ENCODE measurements around the gene KIF26B. TPM values are rescaled to one million over a fixed set of nuclear protein-coding genes. Genes with fewer than 3 reads are reported as not detected.
A peak's percentile ranks its signal among the peaks of the same experiment; 100 is the strongest.
"Not testable (repeated sequence)": the region's sequence is repeated elsewhere in the genome, so short reads cannot be mapped to it uniquely, and the experiment has no call there.

Gene KIF26B
- polyA plus RNA-seq, 1 donor from 2014 or later = 6.3 TPM

GRCh38 chr1:245319094-245319493, 164.3 kb downstream of the KIF26B start:
- TF ChIP-seq CTCF (IDR thresholded peaks at IDR 0.05; ENCODE audit: poor library complexity, severe bottlenecking) = no peak
- H3K27ac ChIP-seq (ENCODE audit: low read length) = no peak overlapping the region
- no peaks in the 10 kb centered on the region for H3F3A ChIP-seq (ENCODE audit: insufficient read depth, low read length, poor library complexity, severe bottlenecking)
- no peak overlapping the region for H2AFZ ChIP-seq (ENCODE audit: low read depth, low read length)
- no peaks in the 10 kb centered on the region for H3K36me3 ChIP-seq (ENCODE audit: insufficient read depth, low read length)
- H3K9me3 ChIP-seq (ENCODE audit: low read length) = no peaks in the 10 kb centered on the region
- H3K4me2 ChIP-seq (ENCODE audit: low read length) = no peak overlapping the region
- no peaks in the 10 kb centered on the region for H3K79me2 ChIP-seq (replicated peaks; ENCODE audit: insufficient read depth, low read length)
- H3K27me3 ChIP-seq (ENCODE audit: insufficient read depth, low read depth, low read length) = peaks cover 12% of the 10 kb centered on the region
- no peaks in the 10 kb centered on the region for H4K20me1 ChIP-seq (ENCODE audit: insufficient read depth)
- H3K9ac ChIP-seq (ENCODE audit: low read length) = no peak overlapping the region
- H3K4me3 ChIP-seq (ENCODE audit: low read length) = no peak overlapping the region
- no peaks in the 10 kb centered on the region for H3K9me2 ChIP-seq (ENCODE audit: insufficient read depth, low read length)

GRCh38 chr1:245322673-245323072, 167.9 kb downstream of the KIF26B start:
- Histone ChIP-seq H3K9me3 (ENCODE audit: low read length) (no peaks in the 10 kb centered on the region), H4K20me1 (ENCODE audit: insufficient read depth) (no peaks in the 10 kb centered on the region), H3K36me3 (ENCODE audit: insufficient read depth, low read length) (no peaks in the 10 kb centered on the region), H3K27me3 (ENCODE audit: insufficient read depth, low read depth, low read length) (peaks cover 10% of the 10 kb centered on the region), H3F3A (ENCODE audit: insufficient read depth, low read length, poor library complexity, severe bottlenecking) (no peaks in the 10 kb centered on the region), H3K27ac (ENCODE audit: low read length) (no peak overlapping the region), H2AFZ (ENCODE audit: low read depth, low read length) (no peak overlapping the region), H3K9me2 (ENCODE audit: insufficient read depth, low read length) (no peaks in the 10 kb centered on the region), H3K4me2 (ENCODE audit: low read length) (no peak overlapping the region), H3K9ac (ENCODE audit: low read length) (no peak overlapping the region), H3K4me3 (ENCODE audit: low read length) (no peak overlapping the region), H3K79me2 (replicated peaks; ENCODE audit: insufficient read depth, low read length) (no peaks in the 10 kb centered on the region)
- no peak for TF ChIP-seq MXI1 (conservative IDR thresholded peaks at IDR 0.05; ENCODE audit: poor library complexity, severe bottlenecking)
- peak; percentile 22 for TF ChIP-seq CTCF (IDR thresholded peaks at IDR 0.05; ENCODE audit: poor library complexity, severe bottlenecking)
- peak; percentile 21 for TF ChIP-seq SMC3 (conservative IDR thresholded peaks at IDR 0.05; ENCODE audit: poor library complexity)
- TF ChIP-seq RAD21 (conservative IDR thresholded peaks at IDR 0.05) = peak; percentile 45

- H4K20me1 ChIP-seq (ENCODE audit: insufficient read depth); H3K36me3 ChIP-seq (ENCODE audit: insufficient read depth, low read length); H3K4me2 ChIP-seq (ENCODE audit: low read length): not testable (repeated sequence)
Measured at GRCh38 chr1:245323765-245324164, 169.0 kb downstream of the KIF26B start.

More at GRCh38 chr1:245323765-245324164, 169.0 kb downstream of the KIF26B start:
- H2AFZ ChIP-seq (ENCODE audit: low read depth, low read length); H3F3A ChIP-seq (ENCODE audit: insufficient read depth, low read length, poor library complexity, severe bottlenecking); H3K27ac ChIP-seq (ENCODE audit: low read length); H3K27me3 ChIP-seq (ENCODE audit: insufficient read depth, low read depth, low read length); H3K79me2 ChIP-seq (replicated peaks; ENCODE audit: insufficient read depth, low read length); H3K4me3 ChIP-seq (ENCODE audit: low read length); H3K9me2 ChIP-seq (ENCODE audit: insufficient read depth, low read length); H3K9ac ChIP-seq (ENCODE audit: low read length); H3K9me3 ChIP-seq (ENCODE audit: low read length): not testable (repeated sequence)

Measured in neural cell (in vitro differentiated cells).